Activated T-helper 17 cell treated with anti-CD3 and anti-CD28 coated beads, Interleukin-2, amount 50 U/mL, for 72 hours (primary cell): Measurements from ENCODE around the gene RBM17. TPM values are rescaled to one million over a fixed set of nuclear protein-coding genes. Genes with fewer than 3 reads are reported as not detected.

Experiments
- ATAC-seq: fragments of 150-1000 bp; cut with Tn5 transposase; replicated peaks from 2 replicates; pipeline ENCODE4 v1.10.0; 2021; ENCODE audit warnings: mild to moderate bottlenecking, moderate library complexity
- H3K27ac Mint-ChIP-seq: one replicate; pipeline ENCODE4 v1.8.0; 2022; ENCODE audit warnings: mixed read lengths
- H3K27me3 Mint-ChIP-seq: one replicate; pipeline ENCODE4 v1.8.0; 2022; ENCODE audit warnings: mixed read lengths
- H3K36me3 Mint-ChIP-seq: one replicate; pipeline ENCODE4 v1.8.0; 2022; ENCODE audit warnings: low read depth, mild to moderate bottlenecking, mixed read lengths
- H3K4me1 Mint-ChIP-seq: one replicate; pipeline ENCODE4 v1.8.0; 2022; ENCODE audit warnings: mixed read lengths
- H3K4me3 Mint-ChIP-seq: one replicate; pipeline ENCODE4 v1.8.0; 2022; ENCODE audit warnings: mild to moderate bottlenecking, mixed read lengths
- H3K9me3 Mint-ChIP-seq: one replicate; pipeline ENCODE4 v1.8.0; 2022; ENCODE audit warnings: mixed read lengths
- total RNA-seq, 2 donors: library from RNA; stranded (reverse); gene quantifications; one replicate each; pipeline ENCODE4 v1.2.3, GENCODE V29; 2022

RBM17 gene
- total RNA-seq, 2 donors from 2014 or later = 157 to 253 TPM

GRCh38 chr10:6065835-6066234 is 23.0 kb upstream of the RBM17 start:
- peak overlapping the region; percentile 87 for H3K4me3 Mint-ChIP-seq
- H3K4me1 Mint-ChIP-seq = peaks cover 44% of the 10 kb centered on the region
- H3K36me3 Mint-ChIP-seq = peaks cover 30% of the 10 kb centered on the region
- peak; percentile 13 for ATAC-seq
- no peaks in the 10 kb centered on the region for H3K27me3 Mint-ChIP-seq
- peak overlapping the region; percentile 73 for H3K27ac Mint-ChIP-seq
- H3K9me3 Mint-ChIP-seq = no peaks in the 10 kb centered on the region

GRCh38 chr10:6067457-6067856 is 21.4 kb upstream of the RBM17 start:
- H3K4me3 Mint-ChIP-seq = peak overlapping the region; percentile 87
- H3K4me1 Mint-ChIP-seq = peaks cover 50% of the 10 kb centered on the region
- H3K36me3 Mint-ChIP-seq = peaks cover 13% of the 10 kb centered on the region
- no peak for ATAC-seq
- H3K27ac Mint-ChIP-seq = peak overlapping the region; percentile 97
- H3K27me3 Mint-ChIP-seq = no peaks in the 10 kb centered on the region
- H3K9me3 Mint-ChIP-seq = no peaks in the 10 kb centered on the region

- H3K4me1 Mint-ChIP-seq = peaks cover 47% of the 10 kb centered on the region
- no peaks in the 10 kb centered on the region for H3K9me3 Mint-ChIP-seq
- no peak for ATAC-seq
- H3K4me3 Mint-ChIP-seq = peak overlapping the region; percentile 87
- H3K27ac Mint-ChIP-seq = peak overlapping the region; percentile 97
- H3K36me3 Mint-ChIP-seq = peaks cover 9% of the 10 kb centered on the region
- no peaks in the 10 kb centered on the region for H3K27me3 Mint-ChIP-seq
Measured at GRCh38 chr10:6068006-6068405, 20.8 kb upstream of the RBM17 start.

- Mint-ChIP-seq H3K36me3 (peaks cover 8% of the 10 kb centered on the region), H3K27ac (peak overlapping the region; percentile 97), H3K4me3 (peak overlapping the region; percentile 87), H3K27me3 (no peaks in the 10 kb centered on the region), H3K4me1 (peaks cover 49% of the 10 kb centered on the region), H3K9me3 (no peaks in the 10 kb centered on the region)
- peak; percentile 19 for ATAC-seq
Measured at GRCh38 chr10:6068422-6068821, 20.4 kb upstream of the RBM17 start.

GRCh38 chr10:6069081-6069931 is 19.5 kb upstream of the RBM17 start:
- Mint-ChIP-seq H3K27ac (peak overlapping the region; percentile 97), H3K9me3 (no peaks in the 10 kb centered on the region), H3K4me3 (peak overlapping the region; percentile 87), H3K36me3 (peaks cover 8% of the 10 kb centered on the region), H3K4me1 (peaks cover 56% of the 10 kb centered on the region), H3K27me3 (no peaks in the 10 kb centered on the region)
- peak; percentile 40 for ATAC-seq

GRCh38 chr10:6070660-6071059 is 18.2 kb upstream of the RBM17 start:
- no peaks in the 10 kb centered on the region for H3K9me3 Mint-ChIP-seq
- peak overlapping the region; percentile 97 for H3K27ac Mint-ChIP-seq
- H3K4me1 Mint-ChIP-seq = peaks cover 57% of the 10 kb centered on the region
- H3K4me3 Mint-ChIP-seq = peak overlapping the region; percentile 87
- no peaks in the 10 kb centered on the region for H3K27me3 Mint-ChIP-seq
- ATAC-seq = peak; percentile 54
- peaks cover 8% of the 10 kb centered on the region for H3K36me3 Mint-ChIP-seq

GRCh38 chr10:6071181-6072175 is 17.4 kb upstream of the RBM17 start:
- Mint-ChIP-seq H3K4me1 (peaks cover 50% of the 10 kb centered on the region), H3K9me3 (no peaks in the 10 kb centered on the region), H3K27me3 (no peaks in the 10 kb centered on the region), H3K27ac (peak overlapping the region; percentile 97), H3K4me3 (peak overlapping the region; percentile 87), H3K36me3 (peaks cover 8% of the 10 kb centered on the region)
- ATAC-seq = no peak

- Mint-ChIP-seq H3K27me3 (no peaks in the 10 kb centered on the region), H3K4me3 (peak overlapping the region; percentile 87), H3K9me3 (no peaks in the 10 kb centered on the region), H3K27ac (peak overlapping the region; percentile 97), H3K36me3 (peaks cover 8% of the 10 kb centered on the region), H3K4me1 (peaks cover 49% of the 10 kb centered on the region)
- ATAC-seq = peak; percentile 51
Measured at GRCh38 chr10:6072215-6072934, 16.5 kb upstream of the RBM17 start.

- Mint-ChIP-seq H3K4me3 (peak overlapping the region; percentile 87), H3K27ac (peak overlapping the region; percentile 97), H3K36me3 (peaks cover 8% of the 10 kb centered on the region), H3K27me3 (no peaks in the 10 kb centered on the region), H3K9me3 (no peaks in the 10 kb centered on the region), H3K4me1 (peaks cover 43% of the 10 kb centered on the region)
- ATAC-seq = peak; percentile 63
Measured at GRCh38 chr10:6074489-6075301, 14.1 kb upstream of the RBM17 start.

- no peak for ATAC-seq
- H3K27me3 Mint-ChIP-seq = no peaks in the 10 kb centered on the region
- no peaks in the 10 kb centered on the region for H3K9me3 Mint-ChIP-seq
- no peak overlapping the region for H3K27ac Mint-ChIP-seq
- no peak overlapping the region for H3K4me3 Mint-ChIP-seq
- H3K4me1 Mint-ChIP-seq = peaks cover 35% of the 10 kb centered on the region
- no peaks in the 10 kb centered on the region for H3K36me3 Mint-ChIP-seq
Measured at GRCh38 chr10:6077071-6077675, 11.7 kb upstream of the RBM17 start.

GRCh38 chr10:6079044-6079443 is 9.8 kb upstream of the RBM17 start:
- peaks cover 42% of the 10 kb centered on the region for H3K4me1 Mint-ChIP-seq
- H3K27ac Mint-ChIP-seq = no peak overlapping the region
- H3K27me3 Mint-ChIP-seq = no peaks in the 10 kb centered on the region
- no peak for ATAC-seq
- H3K36me3 Mint-ChIP-seq = peaks cover 17% of the 10 kb centered on the region
- H3K4me3 Mint-ChIP-seq = no peak overlapping the region
- H3K9me3 Mint-ChIP-seq = no peaks in the 10 kb centered on the region

- H3K27ac Mint-ChIP-seq = peak overlapping the region; percentile 36
- peaks cover 18% of the 10 kb centered on the region for H3K36me3 Mint-ChIP-seq
- peaks cover 31% of the 10 kb centered on the region for H3K4me1 Mint-ChIP-seq
- H3K4me3 Mint-ChIP-seq = no peak overlapping the region
- no peaks in the 10 kb centered on the region for H3K9me3 Mint-ChIP-seq
- H3K27me3 Mint-ChIP-seq = no peaks in the 10 kb centered on the region
- no peak for ATAC-seq
Measured at GRCh38 chr10:6080417-6080973, 8.3 kb upstream of the RBM17 start.
